Muscle of back (tissue), 13 donors: ENCODE measurements around the gene CHST12. TPM values are rescaled to one million over a fixed set of nuclear protein-coding genes. Genes with fewer than 3 reads are reported as not detected.
A peak's percentile ranks its signal among the peaks of the same experiment; 100 is the strongest.

Source experiments
- DNase-seq, 3 donors: peaks; one replicate each; pipeline versions ENCODE4 v3.0.0 to v3.0.0-alpha.2; 2013
- long read RNA-seq, 9 donors: transcript quantifications; one replicate each; lab custom pipeline, GENCODE V29; 2026
- polyA plus RNA-seq, 10 donors: library from polyadenylated mRNA; unstranded; fragments of 120-200 nt; gene quantifications; one replicate each; pipeline ENCODE4 v1.2.1, GENCODE V29; 2013; ENCODE audit not compliant: insufficient read length in 10 of 10

The CHST12 gene
- 10 to 100 TPM in 4 of 10 donors, 1 to 10 TPM in 6; 7.3 to 15.3 (median 9.1) TPM for polyA plus RNA-seq
- long read RNA-seq, donor 1, full-length matches to known transcripts, result 8 of 14 reads
- long read RNA-seq, donor 1, partial matches to known transcripts, result 6 of 14 reads
- long read RNA-seq, donor 1, other reads (novel, unspliced or antisense), result 0 of 14 reads
- long read RNA-seq, donor 2, full-length matches to known transcripts, result 2 of 2 reads
- long read RNA-seq, donor 2, partial matches to known transcripts, result 0 of 2 reads
- long read RNA-seq, donor 2, other reads (novel, unspliced or antisense), result 0 of 2 reads
- long read RNA-seq, donor 3, result 0 reads
- long read RNA-seq, donor 4, full-length matches to known transcripts, result 4 of 4 reads
- long read RNA-seq, donor 4, partial matches to known transcripts, result 0 of 4 reads
- long read RNA-seq, donor 4, other reads (novel, unspliced or antisense), result 0 of 4 reads
- long read RNA-seq, donor 5, full-length matches to known transcripts, result 8 of 8 reads
- long read RNA-seq, donor 5, partial matches to known transcripts, result 0 of 8 reads
- long read RNA-seq, donor 5, other reads (novel, unspliced or antisense), result 0 of 8 reads
- long read RNA-seq, donor 6, full-length matches to known transcripts, result 11 of 19 reads
- long read RNA-seq, donor 6, partial matches to known transcripts, result 8 of 19 reads
- long read RNA-seq, donor 6, other reads (novel, unspliced or antisense), result 0 of 19 reads
- long read RNA-seq, donor 7, full-length matches to known transcripts, result 4 of 4 reads
- long read RNA-seq, donor 7, partial matches to known transcripts, result 0 of 4 reads
- long read RNA-seq, donor 7, other reads (novel, unspliced or antisense), result 0 of 4 reads
- long read RNA-seq, donor 8, full-length matches to known transcripts, result 2 of 2 reads
- long read RNA-seq, donor 8, partial matches to known transcripts, result 0 of 2 reads
- long read RNA-seq, donor 8, other reads (novel, unspliced or antisense), result 0 of 2 reads
- long read RNA-seq, donor 9, full-length matches to known transcripts, result 1 of 1 reads
- long read RNA-seq, donor 9, partial matches to known transcripts, result 0 of 1 reads
- long read RNA-seq, donor 9, other reads (novel, unspliced or antisense), result 0 of 1 reads

DNA sequence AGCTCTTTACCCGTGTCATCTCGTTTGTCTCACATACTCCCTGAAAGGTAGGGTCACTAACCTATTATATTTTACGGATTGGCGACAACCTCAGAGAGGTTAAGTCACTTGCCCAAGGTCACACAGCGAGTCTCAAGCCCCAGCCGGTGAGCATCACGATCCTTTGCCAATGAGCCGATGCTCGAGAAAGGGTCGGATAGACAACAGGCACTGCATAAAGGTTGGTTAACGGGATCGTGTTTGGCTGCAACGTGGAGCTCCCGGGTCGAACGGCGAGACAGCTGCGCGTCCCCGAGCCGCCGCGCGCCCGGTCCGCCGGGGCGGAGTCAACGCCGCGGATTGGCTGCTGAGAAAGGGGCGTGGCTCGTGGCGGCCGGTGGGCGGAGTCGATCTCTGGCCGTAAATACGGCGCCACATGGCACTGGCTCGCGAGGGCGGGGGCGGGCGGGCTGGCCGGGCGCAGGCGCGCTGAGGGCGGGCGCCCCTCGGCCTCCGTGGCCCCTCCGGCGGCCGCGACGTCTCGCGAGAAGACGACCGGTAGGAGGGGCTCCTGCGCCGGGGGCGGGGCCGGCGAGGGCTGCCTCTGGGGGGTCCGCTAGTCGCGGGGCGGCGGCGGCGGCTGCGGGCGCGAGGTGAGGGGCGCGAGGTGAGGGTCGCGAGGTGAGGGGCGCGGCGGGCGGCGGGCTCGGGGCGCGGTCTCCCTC, at the start of gene CHST12:
Gene CHST12 (plus strand): TSS at position 598 of the 704 bp plus-strand sequence. CDS start 29,029 bp downstream, outside the sequence.
- DNase-seq, result peak; percentile 94 to 98 (median 96)

- peak; percentile 89 to 98 (median 94) for DNase-seq
Measured at GRCh38 chr7:2353936-2354185, 49.5 kb upstream of the CHST12 start.

DNA sequence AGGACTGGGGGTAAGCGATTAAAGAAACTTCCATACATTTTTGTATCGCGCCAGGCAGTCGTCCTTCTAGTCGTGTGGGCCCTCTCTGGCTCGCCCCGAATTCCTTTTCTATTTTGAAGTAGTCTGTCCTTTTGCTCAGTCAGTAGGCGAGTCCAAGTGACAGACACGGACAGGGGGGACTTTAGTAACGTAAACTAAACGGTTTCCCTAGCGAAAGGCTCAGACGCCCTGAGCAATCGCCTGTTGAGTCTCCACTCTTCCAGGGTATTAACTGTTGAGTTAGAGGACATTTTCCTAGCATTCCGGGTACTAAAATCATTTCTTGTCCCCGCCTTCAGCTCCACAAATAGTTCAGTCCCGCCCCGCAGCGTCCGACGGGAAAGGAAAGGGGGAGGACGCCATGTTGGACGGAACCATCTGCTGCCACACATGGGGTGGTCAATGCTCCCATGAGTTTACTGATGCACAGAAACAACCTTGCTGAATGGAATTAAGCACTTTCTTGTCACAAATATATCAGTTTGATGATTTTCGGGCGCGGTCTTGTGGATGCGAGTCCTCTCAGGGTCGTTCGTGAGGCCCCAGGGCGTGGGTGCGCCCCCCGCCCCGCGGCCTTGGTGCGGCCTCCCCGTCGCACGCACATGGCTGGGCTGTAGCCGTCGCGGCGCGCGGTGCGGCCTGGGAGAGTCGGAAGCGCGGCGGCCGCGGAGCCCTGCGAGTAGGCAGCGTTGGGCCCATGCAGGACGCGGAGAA, 49.0 kb upstream of the CHST12 start, which contains the start of gene EIF3B:
Gene EIF3B (plus strand): TSS at position 642 of the 753 bp plus-strand sequence. CDS start 95 bp downstream, at position 737.
- DNase-seq, result peak; percentile 96 to 98 (median 96)

DNA sequence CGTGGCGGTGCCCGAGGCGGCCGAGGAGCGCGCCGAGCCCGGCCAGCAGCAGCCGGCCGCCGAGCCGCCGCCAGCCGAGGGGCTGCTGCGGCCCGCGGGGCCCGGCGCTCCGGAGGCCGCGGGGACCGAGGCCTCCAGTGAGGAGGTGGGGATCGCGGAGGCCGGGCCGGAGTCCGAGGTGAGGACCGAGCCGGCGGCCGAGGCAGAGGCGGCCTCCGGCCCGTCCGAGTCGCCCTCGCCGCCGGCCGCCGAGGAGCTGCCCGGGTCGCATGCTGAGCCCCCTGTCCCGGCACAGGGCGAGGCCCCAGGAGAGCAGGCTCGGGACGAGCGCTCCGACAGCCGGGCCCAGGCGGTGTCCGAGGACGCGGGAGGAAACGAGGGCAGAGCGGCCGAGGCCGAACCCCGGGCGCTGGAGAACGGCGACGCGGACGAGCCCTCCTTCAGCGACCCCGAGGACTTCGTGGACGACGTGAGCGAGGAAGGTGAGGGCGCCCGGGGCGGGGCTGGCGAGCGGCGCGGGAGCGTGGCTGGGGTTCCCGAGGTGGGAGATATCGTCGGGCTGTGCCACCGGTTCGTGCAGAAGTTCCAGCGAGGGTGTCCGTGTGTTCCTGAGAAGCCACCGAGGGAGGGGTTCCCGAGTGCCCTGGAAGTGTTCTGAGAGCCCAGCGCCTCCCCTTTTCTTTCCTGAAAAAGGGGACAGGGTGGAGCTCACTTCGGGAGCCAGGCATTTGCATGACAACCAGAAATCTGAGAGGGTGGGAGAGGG, 48.3 kb upstream of the CHST12 start:
- DNase-seq, result peak in 1 of 3 donors; percentile 32

- no peak for DNase-seq
Measured at GRCh38 chr7:2355705-2356008, 47.8 kb upstream of the CHST12 start.

DNA sequence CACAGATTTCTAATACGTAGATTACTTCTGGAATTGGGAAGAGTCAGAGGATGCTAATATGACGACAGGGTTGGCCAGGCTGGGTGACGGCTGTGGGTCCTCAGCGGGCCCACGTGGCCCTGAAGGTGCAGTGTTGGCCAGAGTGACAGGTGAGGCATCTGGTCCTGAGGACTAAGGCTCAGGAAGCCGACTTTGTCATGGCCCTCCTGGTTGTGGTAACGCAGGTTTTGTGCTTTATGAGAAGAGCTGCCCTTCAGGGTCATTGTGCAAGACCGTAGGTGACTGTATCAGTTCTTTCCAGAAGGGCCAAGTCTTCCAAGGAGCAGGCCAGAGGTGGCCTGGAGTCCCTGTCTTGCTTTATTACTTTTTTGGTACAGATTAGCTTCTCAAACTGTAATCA, 46.2 kb upstream of the CHST12 start:
- DNase-seq, result no peak

DNA sequence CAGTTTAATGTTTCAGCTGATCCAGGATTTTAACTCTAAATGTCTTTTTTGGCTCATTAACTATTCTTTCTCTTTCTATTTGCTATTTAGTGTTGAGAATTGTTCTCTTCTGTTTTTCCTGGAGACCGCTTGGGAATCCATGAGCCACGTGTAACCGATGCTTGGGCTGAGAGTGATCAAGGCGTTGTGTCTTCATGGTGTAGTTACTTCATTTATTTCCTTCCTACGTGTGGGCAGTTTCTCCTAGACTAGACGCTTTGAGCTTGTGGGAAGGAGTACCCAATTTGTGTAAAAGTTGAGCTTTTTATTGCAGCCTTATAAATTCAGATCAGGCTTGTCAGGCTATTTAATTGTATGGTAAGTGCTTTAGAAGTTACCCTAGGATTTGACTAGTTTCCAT, 45.8 kb upstream of the CHST12 start:
- DNase-seq, result no peak

- no peak for DNase-seq
Measured at GRCh38 chr7:2358968-2359527, 44.4 kb upstream of the CHST12 start.

GRCh38 chr7:2359610-2360009, 43.8 kb upstream of the CHST12 start:
- no peak for DNase-seq

GRCh38 chr7:2360796-2361195, 42.6 kb upstream of the CHST12 start:
- no peak for DNase-seq

- no peak for DNase-seq
Measured at GRCh38 chr7:2362385-2363088, 40.9 kb upstream of the CHST12 start.

DNA sequence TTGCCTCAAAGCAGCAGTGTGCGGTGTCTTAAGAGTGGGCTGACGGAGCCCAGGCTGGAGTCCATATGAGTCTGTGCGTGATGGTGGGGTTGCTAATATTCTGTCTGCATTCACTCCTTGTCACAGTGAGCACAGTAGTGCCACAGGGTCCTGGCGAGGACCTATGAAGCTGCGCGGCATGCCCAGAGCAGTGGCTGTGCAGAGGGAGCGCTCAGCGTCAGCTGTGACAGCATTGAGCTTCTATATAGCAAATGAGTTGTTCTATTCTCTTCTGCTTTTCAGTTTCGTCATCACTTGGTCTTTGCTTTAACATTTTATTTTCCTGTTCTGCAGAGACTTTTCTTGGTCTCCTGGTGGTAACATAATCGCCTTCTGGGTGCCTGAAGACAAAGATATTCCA, 34.3 kb upstream of the CHST12 start:
- no peak for DNase-seq

GRCh38 chr7:2371329-2371728, 32.1 kb upstream of the CHST12 start:
- DNase-seq, result no peak

DNA sequence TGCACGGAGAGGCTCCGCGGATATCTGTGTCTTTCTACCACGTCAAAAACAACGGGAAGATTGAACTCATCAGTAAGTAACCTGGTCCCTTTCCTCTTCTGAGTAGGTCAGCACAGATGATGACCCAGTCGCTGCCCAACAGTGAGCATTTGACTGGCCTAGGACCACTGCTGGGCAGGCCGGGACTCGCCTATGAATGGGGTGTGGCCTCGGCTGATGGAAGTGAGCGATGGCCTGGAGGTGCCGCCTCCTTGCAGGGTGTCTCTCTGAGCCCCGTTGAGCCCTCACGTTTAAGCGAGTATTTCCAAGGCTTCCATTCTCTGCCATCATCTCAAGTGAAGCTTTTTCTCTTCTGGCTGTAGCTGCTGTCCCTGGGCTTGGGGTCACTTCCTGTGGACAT, 30.7 kb upstream of the CHST12 start:
- DNase-seq, result no peak

DNA sequence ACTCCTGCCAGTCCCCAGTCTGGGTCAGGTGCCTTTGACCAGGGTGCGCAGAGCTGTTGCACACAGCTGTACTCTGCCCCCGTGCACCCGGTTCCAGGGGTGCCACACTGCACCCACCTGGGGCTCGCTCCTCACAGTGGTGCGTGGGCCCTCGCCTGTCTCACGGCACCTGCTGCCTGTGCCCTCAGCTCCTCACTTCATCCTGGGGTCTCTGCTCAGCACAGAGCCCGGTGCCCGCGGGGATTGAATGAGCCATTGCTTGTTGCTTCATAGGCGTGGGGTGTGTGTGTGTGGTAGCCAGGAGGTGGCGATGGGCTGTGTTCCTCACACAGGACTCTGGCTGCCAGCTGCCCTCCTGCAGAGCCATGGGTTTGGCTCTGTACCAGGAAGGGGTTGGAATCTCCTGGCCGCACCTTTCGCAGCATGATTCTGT, 30.3 kb upstream of the CHST12 start:
- DNase-seq, result no peak

DNA sequence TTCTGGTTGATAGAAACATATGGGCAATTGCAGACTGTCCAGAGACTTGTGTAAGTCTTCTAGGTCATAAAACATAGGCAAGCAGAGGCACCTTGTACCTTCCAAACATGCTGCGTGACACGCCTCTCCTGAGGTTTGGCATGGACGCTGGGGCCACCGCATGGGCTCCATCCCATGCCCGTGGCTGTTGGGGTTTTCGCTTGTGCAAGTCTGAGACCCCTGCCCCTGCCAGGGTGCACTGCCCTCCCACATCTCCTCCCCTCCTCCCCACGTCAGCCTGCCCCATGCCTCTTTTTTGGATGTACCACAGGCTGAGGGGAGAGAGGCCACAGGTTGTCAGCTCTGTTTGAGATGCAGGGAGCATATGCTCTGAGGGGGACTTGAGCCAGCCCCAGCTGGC, 29.8 kb upstream of the CHST12 start:
- no peak for DNase-seq

- DNase-seq, result no peak
Measured at GRCh38 chr7:2374401-2374800, 29.0 kb upstream of the CHST12 start.

GRCh38 chr7:2374830-2375728, 28.3 kb upstream of the CHST12 start:
- no peak for DNase-seq
